HG02973 (cell line): ENCODE measurements around the gene LCP2.
"Not testable (repeated sequence)": the region's sequence is repeated elsewhere in the genome, so short reads cannot be mapped to it uniquely, and the experiment has no call there.

Experiments
- ATAC-seq: cut with Tn5 transposase; IDR thresholded peaks from one replicate; pipeline ENCODE4 v1.9.1; 2021; ENCODE audit warnings: moderate library complexity; ENCODE audit not compliant: unreplicated experiment

LCP2 gene

GRCh38 chr5:170250810-170251317 lies 46.7 kb downstream of the LCP2 start:
- no peak for ATAC-seq

GRCh38 chr5:170249355-170249754 lies 48.2 kb downstream of the LCP2 start:
- no peak for ATAC-seq

GRCh38 chr5:170248931-170249227 lies 48.7 kb downstream of the LCP2 start:
- ATAC-seq = not testable (repeated sequence)

- no peak for ATAC-seq
Measured at GRCh38 chr5:170248172-170248930, 49.2 kb downstream of the LCP2 start.

- ATAC-seq = no peak
Measured at GRCh38 chr5:170247363-170247762, 50.2 kb downstream of the LCP2 start.

GRCh38 chr5:170246126-170246870 lies 51.3 kb downstream of the LCP2 start:
- ATAC-seq = no peak

- ATAC-seq = not testable (repeated sequence)
Measured at GRCh38 chr5:170245436-170245835, 52.1 kb downstream of the LCP2 start.

- ATAC-seq = no peak
Measured at GRCh38 chr5:170238456-170239196, 59.0 kb downstream of the LCP2 start.

- ATAC-seq = no peak
Measured at GRCh38 chr5:170235876-170236864, 61.4 kb downstream of the LCP2 start.

GRCh38 chr5:170233358-170233892 lies 64.2 kb downstream of the LCP2 start:
- no peak for ATAC-seq

GRCh38 chr5:170232786-170233185 lies 64.8 kb downstream of the LCP2 start, which contains the start of gene C5orf58:
Gene C5orf58, plus strand, starts transcription at chr5:170232985. Its CDS starts 1,992 bp downstream, at chr5:170234977.
- ATAC-seq = no peak

GRCh38 chr5:170228762-170229435 lies 68.7 kb downstream of the LCP2 start:
- no peak for ATAC-seq

- ATAC-seq = no peak
Measured at GRCh38 chr5:170226661-170227060, 70.9 kb downstream of the LCP2 start.

GRCh38 chr5:170226129-170226615 lies 71.4 kb downstream of the LCP2 start:
- ATAC-seq = no peak

- no peak for ATAC-seq
Measured at GRCh38 chr5:170225326-170226128, 72.0 kb downstream of the LCP2 start.

- ATAC-seq = no peak
Measured at GRCh38 chr5:170223906-170224305, 73.7 kb downstream of the LCP2 start.

GRCh38 chr5:170223360-170223759 lies 74.2 kb downstream of the LCP2 start:
- ATAC-seq = no peak

- ATAC-seq = no peak
Measured at GRCh38 chr5:170221327-170221741, 76.2 kb downstream of the LCP2 start.
